ENCODE measurements around the gene SCAMP5.

GRCh38 chr15:75067123-75067830 is 71.9 kb downstream of the SCAMP5 start:
- TF ChIP-seq CTCF (IDR thresholded peaks at IDR 0.05) (no peak), POLR2A (IDR thresholded peaks at IDR 0.05) (no peak)
